H1 (cell line): ENCODE results near the gene SLC2A8. TPM values are rescaled to one million over a fixed set of nuclear protein-coding genes. Genes with fewer than 3 reads are reported as not detected.

Experiments
- CTCF ChIA-PET: fragments of 300-600 bp; sonication (Branson Sonifier 250); formaldehyde crosslinking; loops from one replicate; lab custom pipeline; 2021; ENCODE audit not compliant: partially characterized antibody; lab: Charles Lee
- POLR2A ChIA-PET: fragments of 300-600 bp; sonication (Branson Sonifier 250); formaldehyde crosslinking; loops from one replicate; lab custom pipeline; 2021; ENCODE audit warnings: inconsistent platforms; ENCODE audit not compliant: partially characterized antibody; lab: Charles Lee
- DNase-seq, 2 experiments: peaks; one replicate each; pipeline versions ENCODE4 v3.0.0 to v3.0.0-alpha.2; 2010 to 2022; ENCODE audit warnings: low spot score in 2 of 2, low read depth in 1 of 2, mixed read lengths in 1 of 2
- FAIRE-seq: peaks from 2 replicates; lab custom pipeline; 2011; peaks lifted over from hg19 to GRCh38; lab: Jason Lieb, UNC
- H2AFZ ChIP-seq: 2 replicates; pipeline ENCODE4 v1.8.1; 2012; ENCODE audit warnings: low read length, inconsistent platforms
- H2AK5ac ChIP-seq: 2 replicates; pipeline ENCODE4 v1.6.1; 2013; ENCODE audit warnings: low read depth, low read length
- H2BK120ac ChIP-seq: replicated peaks from 2 replicates; pipeline ENCODE3; 2013; ENCODE audit warnings: low read depth, low read length, inconsistent platforms
- H2BK12ac ChIP-seq: 2 replicates; pipeline ENCODE4 v1.6.1; 2013; ENCODE audit warnings: low read depth, low read length
- H2BK15ac ChIP-seq: 2 replicates; pipeline ENCODE4 v1.6.1; 2013; ENCODE audit warnings: low read length
- H2BK20ac ChIP-seq: 2 replicates; pipeline ENCODE4 v1.6.1; 2013; ENCODE audit warnings: low read length
- H2BK5ac ChIP-seq: 2 replicates; pipeline ENCODE4 v1.6.1; 2013; ENCODE audit warnings: low read depth, low read length
- H3K14ac ChIP-seq: 2 replicates; pipeline ENCODE4 v1.6.1; 2013; ENCODE audit warnings: inconsistent platforms; ENCODE audit not compliant: insufficient read length
- H3K18ac ChIP-seq: 2 replicates; pipeline ENCODE4 v1.6.1; 2013; ENCODE audit warnings: low read length; ENCODE audit errors: extremely low read depth
- H3K23ac ChIP-seq: 2 replicates; pipeline ENCODE4 v1.6.1; 2013; ENCODE audit warnings: inconsistent platforms; ENCODE audit not compliant: insufficient read length
- H3K23me2 ChIP-seq: 2 replicates; pipeline ENCODE4 v1.6.1; 2013; ENCODE audit warnings: low read depth, low read length
- H3K27ac ChIP-seq: 2 replicates; pipeline ENCODE4 v1.6.1; 2011; ENCODE audit warnings: low read depth, low read length, inconsistent platforms
- H3K27me3 ChIP-seq, 4 experiments: replicated peaks in 1 of 4; 1 replicate in 1 of 4; 2 replicates in 3 of 4; pipeline versions ENCODE4 v1.6.1 to v1.8.1; 2011 to 2013; ENCODE audit warnings: low read length in 3 of 4, mild to moderate bottlenecking in 3 of 4, inconsistent platforms in 2 of 4, mixed read lengths in 2 of 4, moderate library complexity in 1 of 4; ENCODE audit not compliant: control insufficient read depth in 3 of 4, insufficient read depth in 3 of 4; ENCODE audit errors: extremely low read depth in 1 of 4
- H3K36me3 ChIP-seq, 4 experiments: 2 replicates each; pipeline versions ENCODE4 v1.6.1 to v1.8.1; 2011 to 2013; ENCODE audit warnings: mild to moderate bottlenecking in 4 of 4, low read length in 3 of 4, moderate library complexity in 2 of 4, control low read depth in 1 of 4, inconsistent platforms in 1 of 4; ENCODE audit not compliant: insufficient read depth in 4 of 4, control insufficient read depth in 2 of 4
- H3K4ac ChIP-seq: replicated peaks from 2 replicates; pipeline ENCODE3; 2013; ENCODE audit warnings: low read length, low read depth, mixed read lengths, inconsistent platforms; ENCODE audit not compliant: insufficient read length
- H3K4me1 ChIP-seq, 4 experiments: replicated peaks in 1 of 4; 1 replicate in 1 of 4; 2 replicates in 3 of 4; pipeline versions ENCODE4 v1.6.1 to v1.8.1; 2011 to 2013; ENCODE audit warnings: low read length in 3 of 4, inconsistent platforms in 2 of 4, mixed read lengths in 1 of 4; ENCODE audit not compliant: insufficient read depth in 4 of 4, control insufficient read depth in 3 of 4
- H3K4me2 ChIP-seq, 2 experiments: 2 replicates each; pipeline versions ENCODE4 v1.6.1 to v1.8.1; 2011 to 2013; ENCODE audit warnings: low read depth in 2 of 2, low read length in 2 of 2, control low read depth in 1 of 2, inconsistent platforms in 1 of 2, mild to moderate bottlenecking in 1 of 2; ENCODE audit not compliant: insufficient read depth in 1 of 2
- H3K4me3 ChIP-seq, 4 experiments: fragments of 200-600, 300-600 bp in 1 of 4; sonication (generic), shearing (Covaris generic), sonication (Bioruptor Twin) in 1 of 4; 2 replicates each; pipeline versions ENCODE4 v1.5.1 to v1.8.1; 2011 to 2016; ENCODE audit warnings: low read length in 4 of 4, low read depth in 3 of 4, control low read depth in 2 of 4, inconsistent platforms in 2 of 4, mild to moderate bottlenecking in 2 of 4, mixed read lengths in 1 of 4, moderate library complexity in 1 of 4; ENCODE audit not compliant: insufficient read depth in 2 of 4; ENCODE audit errors: extremely low read depth in 1 of 4
- H3K56ac ChIP-seq: replicated peaks from 2 replicates; pipeline ENCODE3; 2013; ENCODE audit warnings: low read depth, mild to moderate bottlenecking, mixed read lengths, low read length, inconsistent platforms; ENCODE audit not compliant: insufficient read length
- H3K79me1 ChIP-seq: 2 replicates; pipeline ENCODE4 v1.6.1; 2013; ENCODE audit warnings: low read depth, low read length, control low read depth
- H3K79me2 ChIP-seq, 2 experiments: 2 replicates each; pipeline versions ENCODE4 v1.6.1 to v1.8.1; 2012 to 2013; ENCODE audit warnings: low read length in 2 of 2, mild to moderate bottlenecking in 2 of 2, inconsistent platforms in 1 of 2; ENCODE audit not compliant: insufficient read depth in 2 of 2, control insufficient read depth in 1 of 2
- H3K9ac ChIP-seq, 4 experiments: replicated peaks in 1 of 4; 1 replicate in 1 of 4; 2 replicates in 3 of 4; pipeline versions ENCODE4 v1.6.1 to v1.8.1; 2011 to 2013; ENCODE audit warnings: low read depth in 3 of 4, low read length in 3 of 4, control low read depth in 2 of 4, mild to moderate bottlenecking in 2 of 4, moderate library complexity in 2 of 4, inconsistent platforms in 1 of 4; ENCODE audit errors: extremely low read depth in 1 of 4
- H3K9me3 ChIP-seq, 2 experiments: 2 replicates each; pipeline versions ENCODE4 v1.6.1 to v1.8.1; 2012 to 2013; ENCODE audit warnings: mild to moderate bottlenecking in 2 of 2, moderate library complexity in 2 of 2, control low read depth in 1 of 2, inconsistent platforms in 1 of 2, low read depth in 1 of 2, low read length in 1 of 2, mixed read lengths in 1 of 2; ENCODE audit not compliant: insufficient read depth in 2 of 2
- H4K20me1 ChIP-seq, 2 experiments: replicated peaks in 1 of 2; 2 replicates each; pipeline versions ENCODE3 to v1.8.1; 2011 to 2013; ENCODE audit warnings: inconsistent platforms in 2 of 2, low read length in 2 of 2, mild to moderate bottlenecking in 1 of 2; ENCODE audit not compliant: insufficient read depth in 2 of 2, control insufficient read depth in 1 of 2
- H4K5ac ChIP-seq: 2 replicates; pipeline ENCODE4 v1.6.1; 2013; ENCODE audit warnings: low read length, low read depth, mixed read lengths, inconsistent platforms; ENCODE audit not compliant: insufficient read length
- H4K8ac ChIP-seq: 2 replicates; pipeline ENCODE4 v1.8.0; 2013; ENCODE audit warnings: mild to moderate bottlenecking, moderate library complexity, low read length, inconsistent platforms; ENCODE audit not compliant: insufficient read depth; ENCODE audit errors: extremely low read depth
- H4K91ac ChIP-seq: replicated peaks from 2 replicates; pipeline ENCODE3; 2013; ENCODE audit warnings: low read length, mixed read lengths, inconsistent platforms; ENCODE audit not compliant: insufficient read length
- ASH2L ChIP-seq: fragments of 200-600, 300-600 bp; sonication (generic); IDR thresholded peaks from one replicate; pipeline ENCODE4 v1.7.1; 2017; ENCODE audit warnings: low read length
- BCL11A ChIP-seq, 2 experiments: IDR thresholded peaks; one replicate each; pipeline ENCODE4 v1.6.1; 2011; ENCODE audit warnings: low read depth in 2 of 2, low read length in 2 of 2, mild to moderate bottlenecking in 2 of 2
- CBX5 ChIP-seq: fragments of 300-800, 300-1000 bp; sonication (generic); IDR thresholded peaks from 2 replicates; pipeline ENCODE4 v1.7.1; 2016; ENCODE audit warnings: antibody characterized with exemption, low read length, low read depth
- EP300 ChIP-seq, 2 experiments: IDR thresholded peaks; 1 replicate in 1 of 2; 2 replicates in 1 of 2; pipeline ENCODE4 v1.6.1; 2011 to 2012; ENCODE audit warnings: low read depth in 2 of 2, low read length in 2 of 2, mild to moderate bottlenecking in 2 of 2, borderline replicate concordance in 1 of 2, inconsistent platforms in 1 of 2, moderate library complexity in 1 of 2
- GTF2F1 ChIP-seq: IDR thresholded peaks from 2 replicates; pipeline ENCODE4 v1.6.1; 2012; ENCODE audit warnings: low read depth, low read length, improper control_type of control experiment, borderline replicate concordance
- SAP30 ChIP-seq: fragments of 300-600 bp; sonication (generic); IDR thresholded peaks from 2 replicates; pipeline ENCODE4 v1.7.1; 2012; ENCODE audit warnings: low read length, moderate library complexity, mild to moderate bottlenecking, inconsistent platforms; ENCODE audit not compliant: insufficient read depth, insufficient replicate concordance
- TAF7 ChIP-seq: optimal IDR thresholded peaks from 2 replicates; pipeline ENCODE3; 2011; ENCODE audit warnings: low read depth, mild to moderate bottlenecking, inconsistent platforms, low read length, moderate library complexity, borderline replicate concordance
- TEAD4 ChIP-seq: IDR thresholded peaks from 2 replicates; pipeline ENCODE4 v1.6.1; 2012; ENCODE audit warnings: low read depth, low read length, inconsistent platforms, mixed read lengths
- ZNF274 ChIP-seq: IDR thresholded peaks from 2 replicates; pipeline ENCODE4 v1.7.0; 2012; ENCODE audit warnings: low read length, borderline replicate concordance; ENCODE audit errors: extremely low read depth
- WGBS, 2 experiments: shearing (Covaris generic) in 1 of 2; methylation state at CpG; one replicate each; pipeline versions ENCODE4 v1.1.6 to v1.1.7; 2013 to 2015; ENCODE audit warnings: low lambda C conversion rate in 2 of 2, mixed read lengths in 2 of 2, inconsistent platforms in 1 of 2, low coverage in 1 of 2, missing lambda C conversion rate in 1 of 2; ENCODE audit not compliant: insufficient replicate concordance in 2 of 2, insufficient coverage in 1 of 2, insufficient read length in 1 of 2; ENCODE audit errors: extremely low coverage in 1 of 2, missing lambda C conversion rate in 1 of 2; 5-methylcytosine and 5-hydroxymethylcytosine counted together
- polyA plus RNA-seq, 7 experiments: library from polyadenylated mRNA; depleted of rRNA in 3 of 7; stranded (reverse) in 5 of 7; unstranded in 2 of 7; fragments of >200 nt in 5 of 7; fragments of 200-250 nt in 2 of 7; gene quantifications; 1 replicate in 5 of 7; 2 replicates in 1 of 7; 4 replicates in 1 of 7; pipeline versions ENCODE4 v1.2.1 to v1.2.3, GENCODE V29; 2011 to 2013; ENCODE audit warnings: missing spikeins in 2 of 7, mixed read lengths in 2 of 7
- total RNA-seq: library from RNA; stranded (reverse); fragmentation: NEBNext Ultra II Directional; extraction: Animal tissue kit (Norgen Biotek cat#: 25700); gene quantifications from 2 replicates; pipeline ENCODE4 v1.2.1, GENCODE V29; 2021

SLC2A8 gene
- total and polyA plus RNA-seq, 2 of the 8 experiments (the other 6 are each of a cell fraction or from before 2014, with no cell fraction given), result 24.6 to 36.4 TPM

GRCh38 chr9:127415141-127415540, 18.2 kb downstream of the SLC2A8 start:
- Histone ChIP-seq H2BK20ac (no peak overlapping the region), H3K79me2 (no peaks in the 10 kb centered on the region), H4K8ac (no peak overlapping the region), H3K27ac (no peak overlapping the region), H3K36me3 (no peaks in the 10 kb centered on the region), H3K4me1 (peaks cover 0 to 2% (median 2%) of the 10 kb centered on the region in 4 experiments; a peak in 5 of 7 replicates), H4K5ac (no peak overlapping the region), H3K9ac (no peak overlapping the region), H4K20me1 (peaks cover 2 to 4% of the 10 kb centered on the region in 2 experiments), H3K4me3 (no peak overlapping the region), H3K56ac (no peak overlapping the region), H2AK5ac (no peak overlapping the region), H3K23ac (no peak overlapping the region), H3K4ac (no peak overlapping the region), H2BK12ac (no peak overlapping the region), H3K18ac (no peak overlapping the region), H2AFZ (no peak overlapping the region), H2BK120ac (no peak overlapping the region), H4K91ac (no peak overlapping the region), H3K14ac (no peak overlapping the region), H3K23me2 (0 out of 2 replicates have a peak, but pooled peaks cover 2% of the 10 kb centered on the region), H3K79me1 (peaks cover 2% of the 10 kb centered on the region; the same call in 1 of the 2 replicates), H3K4me2 (no peak overlapping the region), H3K27me3 (no peaks in the 10 kb centered on the region), H2BK5ac (no peak overlapping the region), H2BK15ac (no peak overlapping the region), H3K9me3 (no peaks in the 10 kb centered on the region)
- 94% methylated on average over 4 of the region's 4 CpGs; no CpG with 5 or more reads in 1 of the 2 experiments for WGBS, 2 experiments
- POLR2A ChIA-PET, result interaction anchor here (1.2 to 1.9 kb wide), 4 partner anchors 9 to 29 kb away, joined by 3 to 8 read pairs (median 4); partner anchors contain the start of gene ZNF79
- DNase-seq (no peak), FAIRE-seq (no peak)
- CTCF ChIA-PET, result interaction anchor here (0.7 to 1.2 kb wide), 2 partner anchors 59 to 483 kb away, joined by 3 read pairs; no protein-coding TSS in a partner anchor
- TF ChIP-seq EP300 (IDR thresholded peaks at IDR 0.05; ENCODE audit: borderline replicate concordance in 1 of 2, low read depth in 2 of 2, low read length in 2 of 2), result no peak
- TF ChIP-seq TAF7, result no peak
- no peak for TF ChIP-seq ASH2L
- no peak for TF ChIP-seq ZNF274
- TF ChIP-seq BCL11A (IDR thresholded peaks at IDR 0.05; ENCODE audit: low read depth in 2 of 2, low read length in 2 of 2), result no peak
- no peak for TF ChIP-seq SAP30
- TF ChIP-seq GTF2F1, result no peak
- no peak for TF ChIP-seq CBX5
- TF ChIP-seq TEAD4, result no peak
